KMS-11 (cell line): ENCODE results near the gene MLPH.

Source experiments
- H2AFZ ChIP-seq: fragments of 200-600 bp; sonication (generic); 2 replicates; pipeline ENCODE4 v1.6.1; 2016; ENCODE audit warnings: antibody characterized with exemption, mixed run types, low read depth
- H3K27ac ChIP-seq: fragments of 200-600 bp; sonication (generic); 2 replicates; pipeline ENCODE4 v1.6.1; 2016; ENCODE audit warnings: mild to moderate bottlenecking, mixed run types
- H3K27me3 ChIP-seq: fragments of 200-600 bp; sonication (generic); 2 replicates; pipeline ENCODE4 v1.6.1; 2017; ENCODE audit warnings: mild to moderate bottlenecking, low read depth, mixed run types, moderate library complexity; ENCODE audit not compliant: insufficient read depth
- H3K36me3 ChIP-seq: fragments of 200-600 bp; sonication (generic); 2 replicates; pipeline ENCODE4 v1.6.1; 2017; ENCODE audit warnings: mild to moderate bottlenecking, mixed run types; ENCODE audit not compliant: insufficient read depth
- H3K4me1 ChIP-seq: fragments of 200-600 bp; sonication (generic); 2 replicates; pipeline ENCODE4 v1.6.1; 2016; ENCODE audit warnings: mild to moderate bottlenecking, low read depth, mixed run types; ENCODE audit not compliant: poor library complexity, severe bottlenecking
- H3K4me2 ChIP-seq: fragments of 200-600 bp; sonication (generic); 2 replicates; pipeline ENCODE4 v1.7.0; 2016; ENCODE audit warnings: mild to moderate bottlenecking, mixed run types
- H3K4me3 ChIP-seq: fragments of 200-600 bp; sonication (generic); IDR thresholded peaks from 2 replicates; pipeline ENCODE4 v1.6.1; 2017; ENCODE audit warnings: low read depth, low read length, mixed read lengths; ENCODE audit not compliant: insufficient read depth
- H3K79me2 ChIP-seq: fragments of 200-600 bp; sonication (generic); 2 replicates; pipeline ENCODE4 v1.6.1; 2016; ENCODE audit warnings: low read depth, mixed run types; ENCODE audit not compliant: insufficient read depth
- H3K9ac ChIP-seq: fragments of 200-600 bp; sonication (generic); 2 replicates; pipeline ENCODE4 v1.6.1; 2016; ENCODE audit warnings: mild to moderate bottlenecking, mixed run types
- H4K20me1 ChIP-seq: fragments of 200-600 bp; sonication (generic); 2 replicates; pipeline ENCODE4 v1.6.1; 2016; ENCODE audit warnings: mild to moderate bottlenecking, mixed run types; ENCODE audit not compliant: insufficient read depth
- TF ChIP-seq, protein P1 (sequence below): fragments of 200-600 bp; sonication (generic); conservative IDR thresholded peaks from 2 replicates; pipeline ENCODE4 v1.6.1; 2017; ENCODE audit warnings: low read depth, mild to moderate bottlenecking, antibody characterized with exemption, low read length, moderate library complexity, mixed read lengths

Gene MLPH

DNA sequence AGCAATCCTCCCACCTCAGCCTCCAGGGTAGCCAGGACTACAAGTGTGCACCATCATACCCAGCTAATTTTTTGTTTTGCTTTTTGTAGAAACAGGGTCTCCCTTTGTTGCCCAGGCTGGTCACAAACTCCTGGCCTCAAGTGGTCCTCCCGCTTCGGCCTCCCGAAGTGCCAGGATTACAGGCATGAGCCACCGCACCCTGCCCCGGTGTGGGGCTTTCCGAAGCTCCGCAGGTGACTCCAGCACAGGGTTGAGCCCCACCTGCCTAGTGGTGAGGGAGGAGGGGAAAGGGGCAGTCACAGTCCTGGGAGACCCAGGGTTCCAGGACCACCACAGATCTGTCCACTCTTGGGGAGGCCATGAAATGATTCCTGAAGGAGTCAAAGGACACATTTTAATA lies 84.5 kb downstream of the MLPH start:
- 0 out of 2 replicates have a peak overlapping the region, but pooled peaks have one; percentile 44 for H2AFZ ChIP-seq
- H3K4me2 ChIP-seq = no peak overlapping the region
- no peaks in the 10 kb centered on the region for H3K79me2 ChIP-seq
- H3K36me3 ChIP-seq = no peaks in the 10 kb centered on the region
- TF ChIP-seq, protein P1, sequence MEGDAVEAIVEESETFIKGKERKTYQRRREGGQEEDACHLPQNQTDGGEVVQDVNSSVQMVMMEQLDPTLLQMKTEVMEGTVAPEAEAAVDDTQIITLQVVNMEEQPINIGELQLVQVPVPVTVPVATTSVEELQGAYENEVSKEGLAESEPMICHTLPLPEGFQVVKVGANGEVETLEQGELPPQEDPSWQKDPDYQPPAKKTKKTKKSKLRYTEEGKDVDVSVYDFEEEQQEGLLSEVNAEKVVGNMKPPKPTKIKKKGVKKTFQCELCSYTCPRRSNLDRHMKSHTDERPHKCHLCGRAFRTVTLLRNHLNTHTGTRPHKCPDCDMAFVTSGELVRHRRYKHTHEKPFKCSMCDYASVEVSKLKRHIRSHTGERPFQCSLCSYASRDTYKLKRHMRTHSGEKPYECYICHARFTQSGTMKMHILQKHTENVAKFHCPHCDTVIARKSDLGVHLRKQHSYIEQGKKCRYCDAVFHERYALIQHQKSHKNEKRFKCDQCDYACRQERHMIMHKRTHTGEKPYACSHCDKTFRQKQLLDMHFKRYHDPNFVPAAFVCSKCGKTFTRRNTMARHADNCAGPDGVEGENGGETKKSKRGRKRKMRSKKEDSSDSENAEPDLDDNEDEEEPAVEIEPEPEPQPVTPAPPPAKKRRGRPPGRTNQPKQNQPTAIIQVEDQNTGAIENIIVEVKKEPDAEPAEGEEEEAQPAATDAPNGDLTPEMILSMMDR = no peak
- peaks cover 6% of the 10 kb centered on the region for H3K4me1 ChIP-seq
- H3K4me3 ChIP-seq = no peak overlapping the region
- H3K27ac ChIP-seq = no peak overlapping the region
- no peak overlapping the region for H3K9ac ChIP-seq
- no peaks in the 10 kb centered on the region for H4K20me1 ChIP-seq
- H3K27me3 ChIP-seq = no peaks in the 10 kb centered on the region

DNA sequence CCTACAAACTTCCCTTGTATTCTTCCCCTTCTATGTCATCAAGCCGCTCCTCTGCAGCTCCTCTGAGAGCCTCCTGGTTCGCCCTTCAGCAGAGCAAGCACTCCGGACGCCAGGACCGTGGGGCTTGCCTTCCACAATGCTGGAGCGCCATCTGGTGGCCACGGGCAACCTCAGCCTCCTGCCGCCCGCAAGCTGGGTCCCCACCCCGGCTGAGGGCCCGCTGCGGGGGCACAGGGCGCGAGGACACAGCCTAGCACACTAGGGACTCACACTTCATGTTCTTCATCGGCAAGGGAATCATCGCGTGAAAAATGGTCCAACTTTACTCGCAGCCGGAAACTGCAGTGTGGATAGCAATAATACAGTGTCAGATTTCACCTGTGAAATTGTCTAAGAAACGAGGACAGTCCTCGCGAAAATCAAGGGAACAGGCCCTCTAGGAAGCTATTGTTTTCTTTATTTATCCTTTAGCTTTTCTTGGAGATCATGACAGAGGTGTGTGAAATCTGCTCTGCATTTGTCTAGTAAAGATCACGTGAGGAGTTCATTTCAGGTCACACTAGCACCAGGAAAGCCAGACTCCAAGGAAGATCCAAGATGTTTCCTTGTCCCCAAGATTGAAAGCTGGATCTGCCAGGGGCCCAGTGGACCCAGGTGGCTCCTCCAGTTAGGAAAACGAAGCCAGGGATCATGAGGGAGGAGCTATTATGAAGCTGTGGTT lies 85.1 kb downstream of the MLPH start:
- no peaks in the 10 kb centered on the region for H3K27me3 ChIP-seq
- H3K79me2 ChIP-seq = no peaks in the 10 kb centered on the region
- H3K9ac ChIP-seq = no peak overlapping the region
- TF ChIP-seq, protein P1 = peak; percentile 96
- peak overlapping the region; percentile 44; the same call in 1 of the 2 replicates for H2AFZ ChIP-seq
- peaks cover 6% of the 10 kb centered on the region for H3K4me1 ChIP-seq
- no peaks in the 10 kb centered on the region for H4K20me1 ChIP-seq
- no peak overlapping the region for H3K27ac ChIP-seq
- H3K36me3 ChIP-seq = no peaks in the 10 kb centered on the region
- H3K4me2 ChIP-seq = peak overlapping the region; percentile 33
- H3K4me3 ChIP-seq = no peak overlapping the region

DNA sequence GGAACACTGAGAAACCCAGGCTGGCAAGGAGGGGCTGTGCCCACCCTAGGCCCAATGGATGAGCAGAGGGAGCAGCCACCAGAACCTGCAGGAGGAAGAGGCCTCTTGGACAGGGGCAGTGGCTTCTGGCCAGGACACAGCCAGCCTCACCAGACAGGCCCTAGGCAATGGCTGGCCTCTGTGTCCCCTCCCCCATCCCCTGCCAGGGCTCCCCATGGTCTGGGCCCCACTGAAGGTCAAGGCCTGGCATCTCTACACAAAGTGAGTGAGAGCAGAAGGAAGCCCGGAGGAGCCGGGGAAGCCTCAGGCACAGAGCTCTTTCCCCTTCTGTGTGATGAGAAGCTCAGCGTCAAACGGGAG lies 85.7 kb downstream of the MLPH start:
- no peak overlapping the region for H3K4me2 ChIP-seq

DNA sequence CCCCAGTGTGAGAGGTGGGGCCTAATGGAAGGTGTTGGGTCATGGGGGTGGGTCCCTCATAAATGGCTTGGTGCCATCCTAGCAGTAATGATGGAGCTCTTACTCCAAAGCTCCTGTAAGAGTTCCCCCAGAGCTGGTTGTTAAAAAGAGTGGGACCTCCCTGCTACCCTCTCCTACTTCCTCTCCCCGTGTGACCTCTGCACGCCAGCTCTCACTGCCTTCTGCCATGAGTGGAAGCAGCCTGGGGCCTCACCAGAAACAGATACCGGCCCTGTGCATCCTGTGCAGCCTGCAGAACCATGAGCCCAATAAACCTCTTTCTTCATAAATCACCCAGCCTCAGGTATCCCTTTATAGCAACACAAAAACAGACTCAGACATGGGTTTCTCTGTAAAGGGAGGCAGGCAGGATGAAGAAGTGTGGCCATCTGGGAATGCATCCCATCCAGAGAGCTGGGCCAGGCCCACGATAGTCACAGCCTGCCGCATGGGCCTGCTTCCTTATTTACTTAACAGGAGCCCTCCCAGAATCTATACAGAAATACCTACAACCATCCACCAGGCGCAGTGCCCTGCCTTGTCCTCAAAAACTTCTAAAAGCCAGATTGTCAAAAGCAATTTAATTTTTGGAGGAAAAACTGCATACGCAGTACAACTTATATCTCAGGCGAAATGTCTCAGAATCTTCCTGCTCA lies 86.8 kb downstream of the MLPH start:
- Histone ChIP-seq H2AFZ (no peak overlapping the region), H3K4me2 (no peak overlapping the region), H3K4me1 (peaks cover 6% of the 10 kb centered on the region), H3K79me2 (no peaks in the 10 kb centered on the region), H3K27ac (no peak overlapping the region), H3K9ac (no peak overlapping the region), H3K36me3 (no peaks in the 10 kb centered on the region), H3K27me3 (no peaks in the 10 kb centered on the region), H3K4me3 (no peak overlapping the region), H4K20me1 (no peaks in the 10 kb centered on the region)
- TF ChIP-seq, protein P1 = no peak

More for the DNA sequence above, 85.7 kb downstream of the MLPH start:
- Histone ChIP-seq H3K27ac (no peak overlapping the region), H3K4me1 (peaks cover 6% of the 10 kb centered on the region), H3K27me3 (no peaks in the 10 kb centered on the region), H2AFZ (peak overlapping the region; percentile 44; the same call in 1 of the 2 replicates), H3K4me3 (no peak overlapping the region), H3K36me3 (no peaks in the 10 kb centered on the region), H3K9ac (no peak overlapping the region), H4K20me1 (no peaks in the 10 kb centered on the region), H3K79me2 (no peaks in the 10 kb centered on the region)
- TF ChIP-seq, protein P1 = no peak
